Esophagus muscularis mucosa (tissue), 4 donors: ENCODE data around the gene KCNIP3. TPM values are rescaled to one million over a fixed set of nuclear protein-coding genes. Genes with fewer than 3 reads are reported as not detected.

Experiments
- DNase-seq: peaks from one replicate; pipeline ENCODE4 v3.0.0-alpha.2; 2017; ENCODE audit errors: extremely low spot score
- H3K27ac ChIP-seq, 4 donors: fragments of 200-600 bp; sonication (generic); replicated peaks in 1 of 4; 1 replicate in 3 of 4; 2 replicates in 1 of 4; pipeline ENCODE4 v1.5.1; 2016 to 2019; ENCODE audit warnings: mild to moderate bottlenecking in 1 of 4
- H3K27me3 ChIP-seq, 4 donors: fragments of 200-600 bp; sonication (generic); one replicate each; pipeline versions ENCODE4 v1.5.1 to v1.6.0; 2016 to 2019
- H3K36me3 ChIP-seq, 4 donors: fragments of 200-600 bp; sonication (generic); one replicate each; pipeline ENCODE4 v1.5.1; 2016 to 2019
- H3K4me1 ChIP-seq, 4 donors: fragments of 200-600 bp; sonication (generic); one replicate each; pipeline ENCODE4 v1.5.1; 2016 to 2019
- H3K4me3 ChIP-seq, 4 donors: fragments of 200-600 bp; sonication (generic); 1 replicate in 2 of 4; 2 replicates in 2 of 4; pipeline ENCODE4 v1.5.1; 2016 to 2019; ENCODE audit warnings: mild to moderate bottlenecking in 4 of 4, moderate library complexity in 1 of 4
- H3K9me3 ChIP-seq, 4 donors: fragments of 200-600 bp; sonication (generic); 1 replicate in 3 of 4; 2 replicates in 1 of 4; pipeline ENCODE4 v1.5.1; 2016 to 2019
- CTCF ChIP-seq, 3 experiments: fragments of 200-600 bp in 2 of 3; fragments of 450-650 bp in 1 of 3; sonication (generic) in 2 of 3; IDR thresholded peaks; one replicate each; pipeline ENCODE4 v1.5.1; 2017 to 2019; ENCODE audit warnings: antibody characterized with exemption in 3 of 3, mild to moderate bottlenecking in 2 of 3, moderate library complexity in 1 of 3
- EP300 ChIP-seq: sonication (generic); formaldehyde crosslinking; IDR thresholded peaks from one replicate; pipeline ENCODE4 v1.6.1; 2017; ENCODE audit warnings: antibody characterized with exemption
- POLR2A ChIP-seq: fragments of 450-650 bp; IDR thresholded peaks from one replicate; pipeline ENCODE4 v1.6.1; 2017; ENCODE audit warnings: antibody characterized with exemption, moderate library complexity, mild to moderate bottlenecking, low read depth
- POLR2AphosphoS5 ChIP-seq, 2 donors: sonication (generic); formaldehyde crosslinking; IDR thresholded peaks; one replicate each; pipeline ENCODE4 v1.6.1; 2017; ENCODE audit warnings: antibody characterized with exemption in 2 of 2
- WGBS: methylation state at CpG from one replicate; pipeline ENCODE4 v1.1.5; 2018; 5-methylcytosine and 5-hydroxymethylcytosine counted together
- intact Hi-C: fragments of 100-400 bp; cut with DNase I; formaldehyde crosslinking; loops from one replicate; pipeline ENCODE4 v1.15.1; 2023
- total RNA-seq, 4 donors: library from RNA; depleted of rRNA; stranded (reverse); fragments of >200 nt; gene quantifications; one replicate each; pipeline versions ENCODE4 v1.1.0 to v1.2.1, GENCODE V29; 2016

The KCNIP3 gene
- total RNA-seq, 4 donors from 2014 or later = 15.8 to 29.9 (median 23.0) TPM

GRCh38 chr2:95334916-95335641, 37.9 kb downstream of the KCNIP3 start:
- H3K27ac ChIP-seq = no peak overlapping the region
- H3K27me3 ChIP-seq = no peaks in the 10 kb centered on the region
- TF ChIP-seq POLR2A (no peak), EP300 (no peak)
- H3K4me1 ChIP-seq = peaks cover 0 to 14% (median 5%) of the 10 kb centered on the region in 4 donors
- H3K9me3 ChIP-seq = no peaks in the 10 kb centered on the region
- 92% methylated on average over 1 of the region's 1 CpG for WGBS
- intact Hi-C loops = no loop called here
- H3K4me3 ChIP-seq = no peak overlapping the region
- no peak for DNase-seq
- H3K36me3 ChIP-seq = no peaks in the 10 kb centered on the region

- H3K36me3 ChIP-seq = no peaks in the 10 kb centered on the region
- H3K27ac ChIP-seq = no peak overlapping the region
- H3K9me3 ChIP-seq = no peaks in the 10 kb centered on the region
- no peak for TF ChIP-seq POLR2AphosphoS5 (IDR thresholded peaks at IDR 0.05)
- peaks cover 0 to 14% (median 5%) of the 10 kb centered on the region in 4 donors for H3K4me1 ChIP-seq
- H3K4me3 ChIP-seq = no peak overlapping the region
- intact Hi-C loops = no loop called here
- WGBS = 75% methylated on average over 2 of the region's 2 CpGs
- peaks cover 0 to 3% (median 0%) of the 10 kb centered on the region in 4 donors for H3K27me3 ChIP-seq
- no peak for DNase-seq
Measured at GRCh38 chr2:95336406-95336805, 39.3 kb downstream of the KCNIP3 start.

- no peaks in the 10 kb centered on the region for H3K9me3 ChIP-seq
- 81% methylated on average over 7 of the region's 7 CpGs for WGBS
- no peak overlapping the region for H3K4me3 ChIP-seq
- TF ChIP-seq EP300 = no peak
- no peak for TF ChIP-seq CTCF (IDR thresholded peaks at IDR 0.05)
- no peak for TF ChIP-seq POLR2AphosphoS5 (IDR thresholded peaks at IDR 0.05)
- no peak for TF ChIP-seq POLR2A
- peaks cover 0 to 14% (median 5%) of the 10 kb centered on the region in 4 donors for H3K4me1 ChIP-seq
- peaks cover 0 to 3% (median 0%) of the 10 kb centered on the region in 4 donors for H3K27me3 ChIP-seq
- no peak for DNase-seq
- no peaks in the 10 kb centered on the region for H3K36me3 ChIP-seq
- intact Hi-C loops = no loop called here
- no peak overlapping the region for H3K27ac ChIP-seq
Measured at GRCh38 chr2:95337829-95338228, 40.7 kb downstream of the KCNIP3 start.

- Histone ChIP-seq H3K36me3 (no peaks in the 10 kb centered on the region), H3K4me1 (peaks cover 5 to 26% (median 20%) of the 10 kb centered on the region in 4 donors), H3K27me3 (peaks cover 0 to 3% (median 0%) of the 10 kb centered on the region in 4 donors), H3K4me3 (no peak overlapping the region), H3K9me3 (no peaks in the 10 kb centered on the region), H3K27ac (no peak overlapping the region)
- DNase-seq = no peak
- intact Hi-C loops = no loop called here
- TF ChIP-seq CTCF (IDR thresholded peaks at IDR 0.05) (no peak), EP300 (no peak)
- 82% methylated on average over 12 of the region's 12 CpGs for WGBS
Measured at GRCh38 chr2:95342556-95343320, 45.6 kb downstream of the KCNIP3 start.

GRCh38 chr2:95343429-95344214, 46.5 kb downstream of the KCNIP3 start:
- H3K4me3 ChIP-seq = no peak overlapping the region
- H3K9me3 ChIP-seq = no peaks in the 10 kb centered on the region
- 90% methylated on average over 6 of the region's 7 CpGs for WGBS
- no peak for DNase-seq
- H3K36me3 ChIP-seq = no peaks in the 10 kb centered on the region
- TF ChIP-seq CTCF (IDR thresholded peaks at IDR 0.05) = no peak
- TF ChIP-seq EP300 = no peak
- TF ChIP-seq POLR2A = no peak
- TF ChIP-seq POLR2AphosphoS5 (IDR thresholded peaks at IDR 0.05) = no peak
- H3K27me3 ChIP-seq = peaks cover 0 to 3% (median 0%) of the 10 kb centered on the region in 4 donors
- no peak overlapping the region for H3K27ac ChIP-seq
- intact Hi-C loops = loop anchor here (2.0 kb wide), 1 partner anchor 385 kb away; no protein-coding TSS in a partner anchor
- H3K4me1 ChIP-seq = peaks cover 5 to 35% (median 29%) of the 10 kb centered on the region in 4 donors
